Neural progenitor cell (in vitro differentiated cells): Measurements from ENCODE around the gene TUT1. TPM values are rescaled to one million over a fixed set of nuclear protein-coding genes. Genes with fewer than 3 reads are reported as not detected.

Source experiments
- DNase-seq: peaks from one replicate; pipeline ENCODE4 v3.0.0-alpha.2; 2016; ENCODE audit warnings: low spot score
- H2AFZ ChIP-seq: fragments of 200-600 bp; sonication (generic); replicated peaks from 2 replicates; pipeline ENCODE4 v1.6.1; 2016; ENCODE audit warnings: antibody characterized with exemption
- H3F3A ChIP-seq: fragments of 200-600 bp; sonication (generic); 2 replicates; pipeline ENCODE4 v1.6.1; 2016; ENCODE audit warnings: antibody characterized with exemption, low read depth
- H3K27ac ChIP-seq: fragments of 200-600 bp; sonication (generic); 2 replicates; pipeline ENCODE4 v1.5.1; 2016; ENCODE audit warnings: mild to moderate bottlenecking
- H3K27me3 ChIP-seq: fragments of 200-600 bp; sonication (generic); 2 replicates; pipeline ENCODE4 v1.6.1; 2016; ENCODE audit warnings: mild to moderate bottlenecking, moderate library complexity
- H3K36me3 ChIP-seq: fragments of 200-600 bp; sonication (generic); 2 replicates; pipeline ENCODE4 v1.5.1; 2016
- H3K4me1 ChIP-seq: fragments of 200-600 bp; sonication (generic); 2 replicates; pipeline ENCODE4 v1.6.1; 2016; ENCODE audit warnings: mixed run types
- H3K4me2 ChIP-seq: fragments of 200-600 bp; sonication (generic); 2 replicates; pipeline ENCODE4 v1.6.1; 2016
- H3K4me3 ChIP-seq: fragments of 200-600 bp; sonication (generic); 2 replicates; pipeline ENCODE4 v1.5.1; 2016
- H3K79me2 ChIP-seq: fragments of 200-600 bp; sonication (generic); 2 replicates; pipeline ENCODE4 v1.6.1; 2016; ENCODE audit warnings: low read depth
- H3K9ac ChIP-seq: fragments of 200-600 bp; sonication (generic); 2 replicates; pipeline ENCODE4 v1.6.1; 2016
- H3K9me3 ChIP-seq: fragments of 200-600 bp; sonication (generic); 2 replicates; pipeline ENCODE4 v1.5.1; 2016; ENCODE audit warnings: low read depth
- H4K20me1 ChIP-seq: fragments of 200-600 bp; sonication (generic); 2 replicates; pipeline ENCODE4 v1.6.1; 2016; ENCODE audit warnings: low read depth
- H3K27ac Mint-ChIP-seq: 3 replicates; pipeline ENCODE4 v1.8.0; 2021; ENCODE audit warnings: mixed read lengths
- H3K27me3 Mint-ChIP-seq: 2 replicates; pipeline ENCODE4 v1.8.0; 2022; ENCODE audit warnings: low read depth, mild to moderate bottlenecking, inconsistent platforms, moderate library complexity, mixed read lengths; ENCODE audit not compliant: insufficient read depth
- H3K36me3 Mint-ChIP-seq: 3 replicates; pipeline ENCODE4 v1.8.0; 2021; ENCODE audit warnings: mixed read lengths
- H3K4me1 Mint-ChIP-seq: 3 replicates; pipeline ENCODE4 v1.8.0; 2021; ENCODE audit warnings: mixed read lengths
- H3K4me3 Mint-ChIP-seq: 3 replicates; pipeline ENCODE4 v1.8.0; 2021; ENCODE audit warnings: mild to moderate bottlenecking, moderate library complexity, mixed read lengths
- H3K9me3 Mint-ChIP-seq: 3 replicates; pipeline ENCODE4 v1.8.0; 2020; ENCODE audit warnings: mixed read lengths
- CTCF ChIP-seq: fragments of 200-600 bp; sonication (generic); IDR thresholded peaks from 2 replicates; pipeline ENCODE4 v1.5.1; 2017; ENCODE audit warnings: antibody characterized with exemption, mild to moderate bottlenecking
- EZH2 ChIP-seq: fragments of 200-600 bp; sonication (generic); IDR thresholded peaks from 2 replicates; pipeline ENCODE4 v1.6.1; 2017; ENCODE audit warnings: antibody characterized with exemption, mild to moderate bottlenecking, moderate library complexity
- EZH2phosphoT487 ChIP-seq: fragments of 200-600 bp; sonication (generic); IDR thresholded peaks from 2 replicates; pipeline ENCODE4 v1.6.1; 2017; ENCODE audit warnings: antibody characterized with exemption
- total RNA-seq: library from RNA; depleted of rRNA; stranded (reverse); fragments of >200 nt; gene quantifications from 2 replicates; pipeline ENCODE4 v1.2.3, GENCODE V29; 2015; ENCODE audit warnings: low replicate concordance

TUT1 gene
- total RNA-seq, 1 donor from 2014 or later: 4.8 TPM

GRCh38 chr11:62612366-62613290 is 21.3 kb upstream of the TUT1 start, which contains the start of the genes EML3 and ROM1:
EML3 (minus strand) TSS chr11:62612775; CDS start chr11:62612457, 318 bp downstream.
ROM1 (plus strand) TSS chr11:62613257; CDS start chr11:62613282, 25 bp downstream.
- H3K4me1 Mint-ChIP-seq: peaks cover 27% of the 10 kb centered on the region
- TF ChIP-seq EZH2phosphoT487 (no peak), EZH2 (no peak), CTCF (peak; percentile 99)

GRCh38 chr11:62611705-62612365 is 20.5 kb upstream of the TUT1 start:
- peak; percentile 60 for DNase-seq
- peaks cover 13% of the 10 kb centered on the region for H3K27me3 ChIP-seq
- peak overlapping the region; percentile 82 for H2AFZ ChIP-seq
- peaks cover 29% of the 10 kb centered on the region for H3K4me1 Mint-ChIP-seq
- H3K9ac ChIP-seq: peak overlapping the region; percentile 52
- H3K36me3 ChIP-seq: no peaks in the 10 kb centered on the region
- H3K79me2 ChIP-seq: no peaks in the 10 kb centered on the region
- no peaks in the 10 kb centered on the region for H3K9me3 ChIP-seq
- peak overlapping the region; percentile 81 for H3K4me2 ChIP-seq
- peaks cover 7% of the 10 kb centered on the region for H3K36me3 Mint-ChIP-seq
- no peak overlapping the region for H3K27ac ChIP-seq
- peak overlapping the region; percentile 94 for H3K4me3 ChIP-seq
- peaks cover 20% of the 10 kb centered on the region for H3F3A ChIP-seq
- peak overlapping the region; percentile 91 for H3K27ac Mint-ChIP-seq
- H3K4me3 Mint-ChIP-seq: peak overlapping the region; percentile 94
- H4K20me1 ChIP-seq: no peaks in the 10 kb centered on the region
- peaks cover 7% of the 10 kb centered on the region for H3K4me1 ChIP-seq
- peaks cover 4% of the 10 kb centered on the region for H3K27me3 Mint-ChIP-seq
- no peaks in the 10 kb centered on the region for H3K9me3 Mint-ChIP-seq
- TF ChIP-seq EZH2phosphoT487 (no peak), EZH2 (no peak), CTCF (no peak)

More at GRCh38 chr11:62612366-62613290, 21.3 kb upstream of the TUT1 start, which contains the start of the genes EML3 and ROM1:
- Histone ChIP-seq H3K36me3 (no peaks in the 10 kb centered on the region), H2AFZ (peak within 1 kb of the TSS; percentile 82), H3K4me1 (peaks cover 7% of the 10 kb centered on the region), H3K27ac (no peak within 1 kb of the TSS), H3K9ac (peak within 1 kb of the TSS; percentile 52), H3K27me3 (peaks cover 13% of the 10 kb centered on the region), H3F3A (peaks cover 20% of the 10 kb centered on the region), H3K4me2 (peak within 1 kb of the TSS; percentile 81), H3K4me3 (peak within 1 kb of the TSS; percentile 94), H3K79me2 (no peaks in the 10 kb centered on the region), H4K20me1 (no peaks in the 10 kb centered on the region), H3K9me3 (no peaks in the 10 kb centered on the region)
- H3K27me3 Mint-ChIP-seq: peaks cover 4% of the 10 kb centered on the region
- peak within 1 kb of the TSS; percentile 94 for H3K4me3 Mint-ChIP-seq
- H3K36me3 Mint-ChIP-seq: peaks cover 5% of the 10 kb centered on the region
- H3K27ac Mint-ChIP-seq: peak within 1 kb of the TSS; percentile 95
- no peaks in the 10 kb centered on the region for H3K9me3 Mint-ChIP-seq
- peak; percentile 97 for DNase-seq

GRCh38 chr11:62610814-62611704 is 19.7 kb upstream of the TUT1 start:
- Mint-ChIP-seq H3K27ac (peak overlapping the region; percentile 91), H3K27me3 (peaks cover 4% of the 10 kb centered on the region), H3K4me3 (peak overlapping the region; percentile 94), H3K4me1 (peaks cover 32% of the 10 kb centered on the region), H3K36me3 (peaks cover 7% of the 10 kb centered on the region), H3K9me3 (no peaks in the 10 kb centered on the region)
- H3K36me3 ChIP-seq: no peaks in the 10 kb centered on the region
- H3K4me3 ChIP-seq: peak overlapping the region; percentile 94
- H3K27ac ChIP-seq: no peak overlapping the region
- H3K27me3 ChIP-seq: peaks cover 13% of the 10 kb centered on the region
- H3K4me1 ChIP-seq: peaks cover 7% of the 10 kb centered on the region
- H3K4me2 ChIP-seq: peak overlapping the region; percentile 81
- H3F3A ChIP-seq: peaks cover 20% of the 10 kb centered on the region
- H4K20me1 ChIP-seq: no peaks in the 10 kb centered on the region
- no peaks in the 10 kb centered on the region for H3K9me3 ChIP-seq
- H3K79me2 ChIP-seq: no peaks in the 10 kb centered on the region
- TF ChIP-seq EZH2 (no peak), EZH2phosphoT487 (no peak), CTCF (no peak)
- peak overlapping the region; percentile 82 for H2AFZ ChIP-seq
- no peak for DNase-seq
- H3K9ac ChIP-seq: no peak overlapping the region
